A549 (cell line): ENCODE data around the gene DPCD. TPM values are rescaled to one million over a fixed set of nuclear protein-coding genes. Genes with fewer than 3 reads are reported as not detected.

Experiments
- ATAC-seq, 2 experiments: fragments of 200-7000 bp in 1 of 2; fragments of >200 bp in 1 of 2; cut with Nextera tagmentation in 1 of 2; cut with Tn5 transposase in 1 of 2; 3 replicates each; pipeline versions ENCODE4 v1.8.0 to v1.9.1; 2018 to 2020; ENCODE audit warnings: mild to moderate bottlenecking in 1 of 2, moderate library complexity in 1 of 2
- CTCF ChIA-PET: fragments of 300-600 bp; sonication (Branson Sonifier 250); formaldehyde crosslinking; extraction: SDS; loops from one replicate; lab custom pipeline; 2021; ENCODE audit warnings: antibody characterized with exemption, inconsistent platforms; lab: Yijun Ruan, JAX
- POLR2A ChIA-PET: fragments of 350-600 bp; formaldehyde crosslinking; extraction: SDS; loops from one replicate; lab custom pipeline; 2021; ENCODE audit warnings: antibody characterized with exemption, inconsistent platforms; lab: Yijun Ruan, JAX
- DNase-seq, 2 experiments: peaks; one replicate each; pipeline versions ENCODE4 v3.0.0 to v3.0.0-alpha.2; 2011 to 2016; ENCODE audit warnings: low read depth in 1 of 2, low spot score in 1 of 2
- FAIRE-seq: peaks from 2 replicates; lab custom pipeline; 2011; peaks lifted over from hg19 to GRCh38; lab: Jason Lieb, UNC
- H3K27ac ChIP-seq, 2 experiments: fragments of >200 bp; sonication (Bioruptor Twin); formaldehyde crosslinking; 3 replicates each; pipeline ENCODE4 v1.5.1; 2016 to 2017
- H3K4me1 ChIP-seq: fragments of >200 bp; sonication (Bioruptor Twin); formaldehyde crosslinking; 3 replicates; pipeline ENCODE4 v1.6.1; 2016
- H3K4me2 ChIP-seq: fragments of >200 bp; sonication (Bioruptor Twin); formaldehyde crosslinking; 3 replicates; pipeline ENCODE4 v1.6.1; 2016
- H3K4me3 ChIP-seq: fragments of >200 bp; sonication (Bioruptor Twin); formaldehyde crosslinking; 3 replicates; pipeline ENCODE4 v1.5.1; 2016
- H3K9me3 ChIP-seq: fragments of >200 bp; sonication (Bioruptor Twin); formaldehyde crosslinking; 3 replicates; pipeline ENCODE4 v1.6.1; 2016
- CBX2 ChIP-seq: fragments of 200-600 bp; sonication (generic); IDR thresholded peaks from 2 replicates; pipeline ENCODE4 v1.6.1; 2016; ENCODE audit warnings: low read depth, mild to moderate bottlenecking, borderline replicate concordance
- CEBPB ChIP-seq, 2 experiments: fragments of >200 bp in 1 of 2; sonication (Bioruptor Twin) in 1 of 2; formaldehyde crosslinking in 1 of 2; IDR thresholded peaks; 2 replicates each; pipeline ENCODE4 v1.6.1; 2012 to 2016
- CHD2 ChIP-seq: fragments of 150-350 bp; IDR thresholded peaks from 2 replicates; pipeline ENCODE4 v1.6.1; 2014; ENCODE audit warnings: low read length; ENCODE audit not compliant: partially characterized antibody
- CHD4 ChIP-seq: fragments of 200-600 bp; sonication (generic); IDR thresholded peaks from 2 replicates; pipeline ENCODE4 v1.6.1; 2016; ENCODE audit warnings: antibody characterized with exemption, mild to moderate bottlenecking, borderline replicate concordance
- ESRRA ChIP-seq: fragments of 150-350 bp; IDR thresholded peaks from 2 replicates; pipeline ENCODE4 v1.6.1; 2014; ENCODE audit warnings: mild to moderate bottlenecking, low read length, borderline replicate concordance
- FOXS1 ChIP-seq: fragments of 250-450 bp; sonication (Bioruptor Pico); IDR thresholded peaks from 2 replicates; pipeline ENCODE4 v1.5.0; 2020; ENCODE audit warnings: mild to moderate bottlenecking, moderate library complexity
- GATA3 ChIP-seq: IDR thresholded peaks from 2 replicates; pipeline ENCODE4 v1.6.1; 2012; ENCODE audit warnings: borderline replicate concordance
- HEYL ChIP-seq: fragments of 250-450 bp; sonication (Bioruptor Pico); IDR thresholded peaks from 2 replicates; pipeline ENCODE4 v1.8.0; 2021; ENCODE audit warnings: mild to moderate bottlenecking, moderate library complexity
- HMGXB4 ChIP-seq: fragments of 250-450 bp; sonication (Bioruptor Pico); IDR thresholded peaks from 2 replicates; pipeline ENCODE4 v1.5.0; 2021; ENCODE audit warnings: mild to moderate bottlenecking, moderate library complexity, borderline replicate concordance
- JUN ChIP-seq, 2 experiments: fragments of >200 bp; sonication (Bioruptor Twin); formaldehyde crosslinking; IDR thresholded peaks; 2 replicates in 1 of 2; 3 replicates in 1 of 2; pipeline ENCODE4 v1.6.1; 2016 to 2017
- KDM1A ChIP-seq: fragments of 200-600 bp; sonication (generic); IDR thresholded peaks from 2 replicates; pipeline ENCODE4 v1.6.1; 2016; ENCODE audit warnings: low read depth, mild to moderate bottlenecking
- MAFK ChIP-seq: fragments of 450-650 bp; IDR thresholded peaks from 2 replicates; pipeline ENCODE4 v1.6.1; 2014; ENCODE audit not compliant: partially characterized antibody
- MAZ ChIP-seq: fragments of 150-350 bp; IDR thresholded peaks from 2 replicates; pipeline ENCODE4 v1.6.1; 2014; ENCODE audit warnings: antibody characterized with exemption, low read depth, low read length, borderline replicate concordance
- MYC ChIP-seq: IDR thresholded peaks from 2 replicates; pipeline ENCODE4 v1.6.1; 2012; ENCODE audit warnings: mild to moderate bottlenecking, inconsistent platforms, low read length, improper control_type of control experiment, borderline replicate concordance
- NFE2L2 ChIP-seq: fragments of 150-350 bp; conservative IDR thresholded peaks from 2 replicates; pipeline ENCODE4 v1.6.1; 2014; ENCODE audit warnings: low read length
- NPAS2 ChIP-seq: fragments of 250-450 bp; sonication (Bioruptor Pico); IDR thresholded peaks from 2 replicates; pipeline ENCODE4 v1.8.0; 2022; ENCODE audit warnings: mild to moderate bottlenecking, moderate library complexity, borderline replicate concordance
- PHF8 ChIP-seq: fragments of 200-600 bp; sonication (generic); IDR thresholded peaks from 2 replicates; pipeline ENCODE4 v1.6.1; 2016; ENCODE audit warnings: low read depth, mild to moderate bottlenecking, antibody characterized with exemption, moderate library complexity, borderline replicate concordance
- POLR2AphosphoS2 ChIP-seq: conservative IDR thresholded peaks from 2 replicates; pipeline ENCODE4 v1.6.1; 2012; ENCODE audit warnings: low read length, improper control_type of control experiment, inconsistent platforms
- RCOR1 ChIP-seq: fragments of 150-350 bp; IDR thresholded peaks from 2 replicates; pipeline ENCODE4 v1.6.1; 2014; ENCODE audit warnings: antibody characterized with exemption, low read length, low read depth
- REST ChIP-seq: fragments of 200-600 bp; sonication (generic); IDR thresholded peaks from 2 replicates; pipeline ENCODE4 v1.6.1; 2016; ENCODE audit warnings: antibody characterized with exemption, mild to moderate bottlenecking, moderate library complexity
- RNF2 ChIP-seq: fragments of 200-600 bp; sonication (generic); IDR thresholded peaks from 2 replicates; pipeline ENCODE4 v1.6.1; 2016; ENCODE audit warnings: low read depth, mild to moderate bottlenecking, antibody characterized with exemption, moderate library complexity, borderline replicate concordance
- SREBF2 ChIP-seq: fragments of 450-650 bp; IDR thresholded peaks from 2 replicates; pipeline ENCODE4 v1.6.1; 2014; ENCODE audit warnings: mild to moderate bottlenecking, moderate library complexity
- TFCP2L1 ChIP-seq: fragments of 250-450 bp; sonication (Bioruptor Pico); IDR thresholded peaks from 2 replicates; pipeline ENCODE4 v1.5.0; 2021; ENCODE audit warnings: mild to moderate bottlenecking
- ZC3H11A ChIP-seq: fragments of 450-650 bp; IDR thresholded peaks from 2 replicates; pipeline ENCODE4 v1.6.1; 2014; ENCODE audit warnings: antibody characterized with exemption, mild to moderate bottlenecking
- ZNF302 ChIP-seq: fragments of 250-450 bp; sonication (Bioruptor Pico); IDR thresholded peaks from 2 replicates; pipeline ENCODE4 v1.9.0; 2021; ENCODE audit warnings: inconsistent platforms, mild to moderate bottlenecking, moderate library complexity
- ZSCAN20 ChIP-seq: fragments of 250-450 bp; sonication (Bioruptor Pico); IDR thresholded peaks from 2 replicates; pipeline ENCODE4 v1.8.0; 2022; ENCODE audit warnings: mild to moderate bottlenecking, moderate library complexity
- WGBS: methylation state at CpG from one replicate; pipeline ENCODE4 v1.1.6; 2017; ENCODE audit errors: missing lambda C conversion rate; 5-methylcytosine and 5-hydroxymethylcytosine counted together
- polyA plus RNA-seq, 4 experiments: library from polyadenylated mRNA; depleted of rRNA in 3 of 4; stranded (reverse); fragments of >200 nt; fragmentation: RNase III in 1 of 4; extraction: RNeasy Plus Mini Kit Qiagen cat#74134 plus additional on column Dnase treatment in 1 of 4; gene quantifications; 2 replicates in 3 of 4; 3 replicates in 1 of 4; pipeline ENCODE4 v1.2.3, GENCODE V29; 2011 to 2017
- TF ChIP-seq, protein P1 (sequence below): IDR thresholded peaks from 2 replicates; pipeline ENCODE4 v1.6.1; 2012

The DPCD gene
- polyA plus RNA-seq, 2 of the 4 experiments (the other 2 are of a cell fraction): 37.4 to 40.8 TPM

GRCh38 chr10:101617824-101618568 is 29.9 kb downstream of the DPCD start:
- 85% methylated on average over 4 of the region's 4 CpGs for WGBS
- H3K4me1 ChIP-seq: no peaks in the 10 kb centered on the region
- no peak for DNase-seq
- no peak for ATAC-seq
- ChIA-PET CTCF (interaction anchor here (1.0 to 4.5 kb wide), 8 partner anchors 10 to 403 kb away, joined by 3 to 19 read pairs (median 5); no protein-coding TSS in a partner anchor), POLR2A (no interaction called here)
- no peak overlapping the region for H3K4me2 ChIP-seq
- no peak overlapping the region for H3K27ac ChIP-seq
- no peak for FAIRE-seq
- no peaks in the 10 kb centered on the region for H3K9me3 ChIP-seq
- H3K4me3 ChIP-seq: no peak overlapping the region
- no peak for TF ChIP-seq MAFK
- TF ChIP-seq MAZ: no peak
- TF ChIP-seq HEYL (CRISPR knock-in tag): no peak
- TF ChIP-seq CHD2: no peak
- TF ChIP-seq CHD4: no peak
- no peak for TF ChIP-seq REST
- TF ChIP-seq CEBPB (IDR thresholded peaks at IDR 0.05): no peak
- no peak for TF ChIP-seq RNF2
- TF ChIP-seq PHF8: no peak
- no peak for TF ChIP-seq NPAS2
- no peak for TF ChIP-seq ESRRA
- TF ChIP-seq SREBF2: no peak
- no peak for TF ChIP-seq ZNF302
- no peak for TF ChIP-seq JUN (IDR thresholded peaks at IDR 0.05)
- TF ChIP-seq HMGXB4: no peak

DNA sequence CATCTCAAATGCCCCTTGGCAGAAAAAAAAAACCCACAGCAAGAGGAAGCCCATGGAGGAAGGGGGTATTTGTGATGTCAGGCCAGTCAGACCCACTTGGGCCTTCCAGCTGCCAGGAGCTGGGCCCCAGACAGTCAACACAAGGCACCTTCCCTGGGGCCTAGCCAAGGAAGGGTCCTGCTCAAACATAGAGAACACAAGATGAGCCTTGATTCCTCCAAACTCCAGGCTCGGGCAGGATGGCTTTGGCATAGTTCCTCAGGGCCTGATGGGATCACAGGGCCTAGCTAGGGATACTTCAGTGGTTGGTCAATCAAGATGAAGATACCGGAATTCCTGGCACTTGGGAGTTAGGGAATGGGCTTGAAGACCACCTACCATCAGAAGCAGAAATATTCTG is 30.8 kb downstream of the DPCD start:
- no peak for FAIRE-seq

More for the DNA sequence above, 30.8 kb downstream of the DPCD start:
- Histone ChIP-seq H3K4me1 (no peaks in the 10 kb centered on the region), H3K27ac (no peak overlapping the region), H3K9me3 (no peaks in the 10 kb centered on the region), H3K4me2 (no peak overlapping the region), H3K4me3 (no peak overlapping the region)
- POLR2A ChIA-PET: no interaction called here
- 75% methylated on average over 2 of the region's 2 CpGs for WGBS
- CTCF ChIA-PET: interaction anchor here (0.6 to 4.5 kb wide), 5 partner anchors 11 to 404 kb away, joined by 3 to 19 read pairs (median 7); no protein-coding TSS in a partner anchor
- TF ChIP-seq TFCP2L1 (CRISPR knock-in tag) (no peak), CBX2 (no peak), KDM1A (no peak), CHD4 (no peak), ZC3H11A (no peak), FOXS1 (no peak), ZSCAN20 (no peak), MYC (no peak), RNF2 (no peak), POLR2AphosphoS2 (no peak), ESRRA (no peak), GATA3 (no peak), NFE2L2 (no peak), REST (no peak), MAZ (no peak), JUN (IDR thresholded peaks at IDR 0.05) (no peak), CEBPB (IDR thresholded peaks at IDR 0.05) (no peak), RCOR1 (no peak)
- TF ChIP-seq, protein P1, sequence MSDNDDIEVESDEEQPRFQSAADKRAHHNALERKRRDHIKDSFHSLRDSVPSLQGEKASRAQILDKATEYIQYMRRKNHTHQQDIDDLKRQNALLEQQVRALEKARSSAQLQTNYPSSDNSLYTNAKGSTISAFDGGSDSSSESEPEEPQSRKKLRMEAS: no peak
- ATAC-seq (no peak), DNase-seq (no peak)
